Transverse colon (tissue), 4 donors: ENCODE data around the gene ITPR2. TPM values are rescaled to one million over a fixed set of nuclear protein-coding genes. Genes with fewer than 3 reads are reported as not detected.

Source experiments
- DNase-seq: peaks from one replicate; pipeline ENCODE4 v3.0.0-alpha.2; 2019
- H3K27ac ChIP-seq, 4 donors: fragments of 200-600 bp; sonication (generic); 2 replicates each; pipeline ENCODE4 v1.5.1; 2016 to 2018; ENCODE audit warnings: inconsistent platforms in 4 of 4
- H3K27me3 ChIP-seq: fragments of 200-600 bp; sonication (generic); 2 replicates; pipeline ENCODE4 v1.5.1; 2017; ENCODE audit warnings: inconsistent platforms
- H3K36me3 ChIP-seq, 4 donors: fragments of 200-600 bp; sonication (generic); 2 replicates each; pipeline ENCODE4 v1.5.1; 2017 to 2019; ENCODE audit warnings: inconsistent platforms in 4 of 4
- H3K4me1 ChIP-seq, 4 donors: fragments of 200-600 bp; sonication (generic); 2 replicates each; pipeline ENCODE4 v1.5.1; 2017 to 2020; ENCODE audit warnings: inconsistent platforms in 4 of 4
- H3K4me3 ChIP-seq, 4 donors: fragments of 200-600 bp; sonication (generic); 1 replicate in 1 of 4; 2 replicates in 3 of 4; pipeline versions ENCODE4 v1.5.1 to v1.6.1; 2017 to 2019; ENCODE audit warnings: inconsistent platforms in 4 of 4
- H3K9me3 ChIP-seq, 2 donors: fragments of 200-600 bp; sonication (generic); 2 replicates each; pipeline ENCODE4 v1.5.1; 2017 to 2019; ENCODE audit warnings: inconsistent platforms in 2 of 2
- EP300 ChIP-seq: sonication (generic); formaldehyde crosslinking; IDR thresholded peaks from one replicate; pipeline ENCODE4 v1.6.1; 2017; ENCODE audit warnings: antibody characterized with exemption, low read depth
- POLR2A ChIP-seq: fragments of 450-650 bp; IDR thresholded peaks from one replicate; pipeline ENCODE4 v1.6.1; 2016; ENCODE audit warnings: antibody characterized with exemption, mild to moderate bottlenecking, moderate library complexity
- POLR2AphosphoS5 ChIP-seq, 3 donors: sonication (generic); formaldehyde crosslinking; IDR thresholded peaks; one replicate each; pipeline ENCODE4 v1.6.1; 2016; ENCODE audit warnings: antibody characterized with exemption in 3 of 3
- WGBS, 2 donors: methylation state at CpG; one replicate each; pipeline ENCODE4 v1.1.5; 2018; ENCODE audit warnings: low coverage in 1 of 2; 5-methylcytosine and 5-hydroxymethylcytosine counted together
- in situ Hi-C, 4 donors: fragments of 200-750 bp; cut with MboI; loops; one replicate each; pipeline versions ENCODE4 v1.15.0 to v1.15.1; 2017; ENCODE audit warnings: low sequenced_read_pairs in 3 of 4, low pct_ligation_motif_present in 1 of 4, low pct_unique_long_range_greater_than_20kb in 1 of 4
- intact Hi-C: fragments of 100-400 bp; cut with DNase I; formaldehyde crosslinking; loops from one replicate; pipeline ENCODE4 v1.15.1; 2023; ENCODE audit warnings: low total_unique reads
- total RNA-seq, 4 donors: library from RNA; depleted of rRNA; stranded (reverse); fragments of >200 nt; gene quantifications; one replicate each; pipeline ENCODE4 v1.1.0, GENCODE V29; 2016
- TF ChIP-seq, protein P1 (sequence below), 5 experiments: fragments of 200-600 bp in 3 of 5; fragments of 450-650 bp in 2 of 5; sonication (generic) in 3 of 5; IDR thresholded peaks; 1 replicate in 2 of 5; 2 replicates in 3 of 5; pipeline ENCODE4 v1.5.1; 2016 to 2017; ENCODE audit warnings: antibody characterized with exemption in 5 of 5, inconsistent platforms in 3 of 5, mild to moderate bottlenecking in 2 of 5, moderate library complexity in 1 of 5

The ITPR2 gene
- total RNA-seq, 4 donors from 2014 or later, result 29.8 to 60.5 (median 41.2) TPM

DNA sequence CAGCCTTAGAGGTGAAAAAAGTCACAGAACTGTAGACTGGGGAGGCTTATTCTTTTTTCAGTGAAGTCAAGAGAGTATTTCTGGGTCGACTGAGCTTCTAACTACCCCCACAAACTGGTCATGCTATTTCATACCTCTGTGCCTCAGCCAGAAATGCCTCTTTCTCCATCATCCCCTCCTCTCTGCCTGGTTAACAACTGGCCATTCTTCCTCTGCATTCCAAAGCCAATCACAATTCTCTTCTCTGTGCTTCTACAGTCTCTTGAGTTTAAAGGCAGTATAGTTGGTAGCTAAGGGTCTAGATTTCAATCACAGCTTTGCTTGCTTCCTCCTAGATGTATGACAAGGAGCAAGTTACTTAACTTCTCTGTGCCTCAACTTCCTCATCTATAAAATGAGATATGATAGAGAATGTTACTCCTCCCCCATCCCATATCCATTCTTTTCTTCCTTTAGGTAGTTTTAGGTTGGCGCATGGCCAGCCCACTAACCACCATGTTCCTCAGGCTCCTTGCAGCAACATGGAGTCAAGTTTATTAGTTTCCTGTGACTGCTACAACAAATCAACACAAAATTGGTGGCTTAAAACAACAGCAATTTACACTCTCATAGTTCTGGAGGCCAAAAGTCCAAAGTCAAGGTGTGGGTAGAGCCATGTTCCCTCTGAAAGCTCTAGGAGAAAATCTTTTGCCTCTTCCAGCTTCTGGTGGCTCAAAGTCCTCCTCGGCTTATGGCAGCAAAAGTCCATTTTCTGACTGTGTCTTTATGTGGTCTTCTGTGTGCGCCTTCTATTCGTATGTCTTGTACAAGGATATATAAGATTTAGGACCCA, 62.5 kb downstream of the ITPR2 start:
- Histone ChIP-seq H3K27ac (no peak overlapping the region), H3K4me3 (no peak overlapping the region), H3K27me3 (no peaks in the 10 kb centered on the region), H3K4me1 (peaks cover 0 to 23% (median 10%) of the 10 kb centered on the region in 4 donors), H3K36me3 (no peaks in the 10 kb centered on the region), H3K9me3 (no peaks in the 10 kb centered on the region)
- intact Hi-C loops (no loop called here), in situ Hi-C loops (no loop called here)
- 93 to 94% methylated on average over 4 to 5 of the region's 5 CpGs for WGBS, 2 donors
- TF ChIP-seq EP300, result no peak
- TF ChIP-seq POLR2A, result no peak
- TF ChIP-seq, protein P1, sequence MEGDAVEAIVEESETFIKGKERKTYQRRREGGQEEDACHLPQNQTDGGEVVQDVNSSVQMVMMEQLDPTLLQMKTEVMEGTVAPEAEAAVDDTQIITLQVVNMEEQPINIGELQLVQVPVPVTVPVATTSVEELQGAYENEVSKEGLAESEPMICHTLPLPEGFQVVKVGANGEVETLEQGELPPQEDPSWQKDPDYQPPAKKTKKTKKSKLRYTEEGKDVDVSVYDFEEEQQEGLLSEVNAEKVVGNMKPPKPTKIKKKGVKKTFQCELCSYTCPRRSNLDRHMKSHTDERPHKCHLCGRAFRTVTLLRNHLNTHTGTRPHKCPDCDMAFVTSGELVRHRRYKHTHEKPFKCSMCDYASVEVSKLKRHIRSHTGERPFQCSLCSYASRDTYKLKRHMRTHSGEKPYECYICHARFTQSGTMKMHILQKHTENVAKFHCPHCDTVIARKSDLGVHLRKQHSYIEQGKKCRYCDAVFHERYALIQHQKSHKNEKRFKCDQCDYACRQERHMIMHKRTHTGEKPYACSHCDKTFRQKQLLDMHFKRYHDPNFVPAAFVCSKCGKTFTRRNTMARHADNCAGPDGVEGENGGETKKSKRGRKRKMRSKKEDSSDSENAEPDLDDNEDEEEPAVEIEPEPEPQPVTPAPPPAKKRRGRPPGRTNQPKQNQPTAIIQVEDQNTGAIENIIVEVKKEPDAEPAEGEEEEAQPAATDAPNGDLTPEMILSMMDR (IDR thresholded peaks at IDR 0.05), result no peak
- TF ChIP-seq POLR2AphosphoS5 (IDR thresholded peaks at IDR 0.05), result no peak
- DNase-seq, result no peak

GRCh38 chr12:26769611-26770010, 63.4 kb downstream of the ITPR2 start:
- in situ Hi-C loops (no loop called here), intact Hi-C loops (loop anchor here (5.0 kb wide), 1 partner anchor 1777 kb away; no protein-coding TSS in a partner anchor)
- Histone ChIP-seq H3K9me3 (no peaks in the 10 kb centered on the region), H3K36me3 (no peaks in the 10 kb centered on the region), H3K27me3 (no peaks in the 10 kb centered on the region), H3K4me1 (peaks cover 0 to 23% (median 10%) of the 10 kb centered on the region in 4 donors), H3K27ac (no peak overlapping the region), H3K4me3 (no peak overlapping the region)
- 31 to 72% methylated on average over 3 of the region's 3 CpGs for WGBS, 2 donors
- TF ChIP-seq, protein P1 (IDR thresholded peaks at IDR 0.05), result no peak
- no peak for TF ChIP-seq EP300
- TF ChIP-seq POLR2AphosphoS5 (IDR thresholded peaks at IDR 0.05), result no peak
- no peak for TF ChIP-seq POLR2A
- DNase-seq, result no peak

- Histone ChIP-seq H3K4me1 (peaks cover 0 to 27% (median 10%) of the 10 kb centered on the region in 4 donors), H3K36me3 (no peaks in the 10 kb centered on the region), H3K27ac (no peak overlapping the region), H3K27me3 (no peaks in the 10 kb centered on the region), H3K4me3 (no peak overlapping the region), H3K9me3 (no peaks in the 10 kb centered on the region)
- in situ Hi-C loops (no loop called here), intact Hi-C loops (loop anchor here (5.0 kb wide), 1 partner anchor 1777 kb away; no protein-coding TSS in a partner anchor)
- no peak for TF ChIP-seq EP300
- TF ChIP-seq POLR2A, result no peak
- TF ChIP-seq, protein P1 (IDR thresholded peaks at IDR 0.05), result no peak
- TF ChIP-seq POLR2AphosphoS5 (IDR thresholded peaks at IDR 0.05), result no peak
- DNase-seq, result no peak
- WGBS, 2 donors, result 38 to 57% methylated on average over 1 of the region's 1 CpG
Measured at GRCh38 chr12:26768611-26769603, 64.1 kb downstream of the ITPR2 start.

DNA sequence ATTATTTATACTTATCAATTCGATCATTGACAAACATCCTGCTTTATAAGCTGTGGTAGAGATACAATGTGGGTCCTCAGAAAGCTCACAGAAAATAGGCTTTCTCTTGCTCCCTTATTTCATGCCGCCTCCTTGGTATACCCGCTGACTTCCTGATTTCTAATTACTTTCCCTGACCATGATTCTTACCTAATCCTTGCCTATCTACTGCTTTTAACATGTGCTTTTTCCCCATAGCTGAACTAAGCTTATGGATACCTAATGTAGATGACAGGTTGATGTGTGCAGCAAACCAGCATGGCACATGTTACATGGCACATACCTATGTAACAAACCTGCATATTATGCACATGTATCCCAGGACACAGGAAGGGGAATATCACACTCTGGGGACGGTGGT, 65.1 kb downstream of the ITPR2 start:
- peaks cover 0 to 24% (median 10%) of the 10 kb centered on the region in 4 donors for H3K4me1 ChIP-seq
- in situ Hi-C loops (no loop called here), intact Hi-C loops (loop anchor here (5.0 kb wide), 1 partner anchor 1776 kb away; no protein-coding TSS in a partner anchor)
- no peak for DNase-seq
- H3K36me3 ChIP-seq, result no peaks in the 10 kb centered on the region
- no peak overlapping the region for H3K27ac ChIP-seq
- peaks cover 0 to 1% of the 10 kb centered on the region in 2 donors for H3K9me3 ChIP-seq
- no peak overlapping the region for H3K4me3 ChIP-seq
- WGBS, 2 donors, result 77 to 92% methylated on average over 3 to 4 of the region's 4 CpGs
- no peaks in the 10 kb centered on the region for H3K27me3 ChIP-seq
- TF ChIP-seq POLR2AphosphoS5 (IDR thresholded peaks at IDR 0.05), result no peak
- TF ChIP-seq EP300, result no peak
- TF ChIP-seq, protein P1 (IDR thresholded peaks at IDR 0.05), result no peak
- TF ChIP-seq POLR2A, result no peak
